Liver (tissue), 3 donors: ENCODE results near the gene ATOH8.

ENCODE experiments used
- CTCF ChIP-seq: fragments of 150-350 bp; IDR thresholded peaks from 2 replicates; pipeline ENCODE4 v1.5.1; 2017; ENCODE audit warnings: improper control_type of control experiment, low read depth, low read length; ENCODE audit not compliant: missing input control
- FOXA2 ChIP-seq: IDR thresholded peaks from 2 replicates; pipeline ENCODE4 v1.6.1; 2016; ENCODE audit warnings: antibody characterized with exemption
- JUND ChIP-seq, 2 donors: IDR thresholded peaks; 2 replicates each; pipeline ENCODE4 v1.6.1; 2016; ENCODE audit warnings: antibody characterized with exemption in 2 of 2
- MAX ChIP-seq: IDR thresholded peaks from 2 replicates; pipeline ENCODE4 v1.6.1; 2016; ENCODE audit warnings: antibody characterized with exemption
- NR2F2 ChIP-seq: IDR thresholded peaks from 2 replicates; pipeline ENCODE4 v1.6.1; 2016; ENCODE audit warnings: antibody characterized with exemption
- RAD21 ChIP-seq, 2 donors: IDR thresholded peaks; 2 replicates each; pipeline ENCODE4 v1.6.1; 2016; ENCODE audit warnings: antibody characterized with exemption in 2 of 2, mild to moderate bottlenecking in 2 of 2
- REST ChIP-seq: IDR thresholded peaks from 2 replicates; pipeline ENCODE4 v1.6.1; 2016; ENCODE audit warnings: antibody characterized with exemption, mild to moderate bottlenecking
- RXRA ChIP-seq, 2 donors: IDR thresholded peaks; 2 replicates each; pipeline ENCODE4 v1.6.1; 2017 to 2018; ENCODE audit warnings: antibody characterized with exemption in 2 of 2, mild to moderate bottlenecking in 1 of 2
- SP1 ChIP-seq: IDR thresholded peaks from 2 replicates; pipeline ENCODE4 v1.6.1; 2018; ENCODE audit warnings: antibody characterized with exemption, mild to moderate bottlenecking
- TAF1 ChIP-seq: conservative IDR thresholded peaks from 2 replicates; pipeline ENCODE4 v1.6.1; 2016; ENCODE audit warnings: antibody characterized with exemption, mild to moderate bottlenecking
- YY1 ChIP-seq: IDR thresholded peaks from 2 replicates; pipeline ENCODE4 v1.6.1; 2016; ENCODE audit warnings: antibody characterized with exemption, mild to moderate bottlenecking
- TF ChIP-seq, protein P1 (sequence below): IDR thresholded peaks from 2 replicates; pipeline ENCODE4 v1.6.1; 2016; ENCODE audit warnings: antibody characterized with exemption
- TF ChIP-seq, protein P2 (sequence below): IDR thresholded peaks from 2 replicates; pipeline ENCODE4 v1.6.1; 2016; ENCODE audit warnings: antibody characterized with exemption
- donor health status: healthy.
- donor health status: healthy.

DNA sequence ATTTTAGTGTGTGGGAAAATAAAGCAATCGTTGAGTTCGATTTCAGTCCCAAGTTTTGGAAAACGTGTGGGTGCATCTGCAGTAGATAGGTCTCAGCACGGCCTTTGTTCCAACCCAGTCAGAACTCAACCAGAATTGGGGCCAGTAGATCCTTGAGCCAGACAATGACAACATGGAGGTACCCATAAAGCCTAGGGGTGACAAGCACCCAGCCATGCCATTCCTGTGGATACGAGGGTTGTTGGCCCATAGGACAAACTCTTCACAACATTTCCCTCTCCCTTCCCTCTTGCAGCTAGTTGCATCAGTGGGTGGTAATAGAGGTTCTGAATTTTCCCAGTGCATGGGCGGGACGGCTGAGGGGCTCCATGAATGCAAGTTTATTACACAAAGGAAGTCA lies 74.9 kb downstream of the ATOH8 start:
- TF ChIP-seq REST (no peak), CTCF (no peak), SP1 (no peak), RXRA (IDR thresholded peaks at IDR 0.05) (no peak), MAX (no peak), TAF1 (no peak), JUND (IDR thresholded peaks at IDR 0.05) (no peak), FOXA2 (no peak), YY1 (no peak), RAD21 (IDR thresholded peaks at IDR 0.05) (no peak), NR2F2 (no peak)
- TF ChIP-seq, protein P1, sequence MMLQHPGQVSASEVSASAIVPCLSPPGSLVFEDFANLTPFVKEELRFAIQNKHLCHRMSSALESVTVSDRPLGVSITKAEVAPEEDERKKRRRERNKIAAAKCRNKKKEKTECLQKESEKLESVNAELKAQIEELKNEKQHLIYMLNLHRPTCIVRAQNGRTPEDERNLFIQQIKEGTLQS = no peak
- TF ChIP-seq, protein P2, sequence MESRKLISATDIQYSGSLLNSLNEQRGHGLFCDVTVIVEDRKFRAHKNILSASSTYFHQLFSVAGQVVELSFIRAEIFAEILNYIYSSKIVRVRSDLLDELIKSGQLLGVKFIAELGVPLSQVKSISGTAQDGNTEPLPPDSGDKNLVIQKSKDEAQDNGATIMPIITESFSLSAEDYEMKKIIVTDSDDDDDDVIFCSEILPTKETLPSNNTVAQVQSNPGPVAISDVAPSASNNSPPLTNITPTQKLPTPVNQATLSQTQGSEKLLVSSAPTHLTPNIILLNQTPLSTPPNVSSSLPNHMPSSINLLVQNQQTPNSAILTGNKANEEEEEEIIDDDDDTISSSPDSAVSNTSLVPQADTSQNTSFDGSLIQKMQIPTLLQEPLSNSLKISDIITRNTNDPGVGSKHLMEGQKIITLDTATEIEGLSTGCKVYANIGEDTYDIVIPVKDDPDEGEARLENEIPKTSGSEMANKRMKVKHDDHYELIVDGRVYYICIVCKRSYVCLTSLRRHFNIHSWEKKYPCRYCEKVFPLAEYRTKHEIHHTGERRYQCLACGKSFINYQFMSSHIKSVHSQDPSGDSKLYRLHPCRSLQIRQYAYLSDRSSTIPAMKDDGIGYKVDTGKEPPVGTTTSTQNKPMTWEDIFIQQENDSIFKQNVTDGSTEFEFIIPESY = no peak
